ENCODE measurements around the gene RABGGTA.
"Not testable (repeated sequence)": the region's sequence is repeated elsewhere in the genome, so short reads cannot be mapped to it uniquely, and the experiment has no call there.

The RABGGTA gene

GRCh38 chr14:24240110-24240918 lies 31.1 kb downstream of the RABGGTA start:
- DNase-seq (ENCODE audit: low read depth), result no peak

- no peak for DNase-seq (ENCODE audit: low read depth)
Measured at GRCh38 chr14:24238527-24239037, 32.8 kb downstream of the RABGGTA start.

GRCh38 chr14:24238123-24238522 lies 33.3 kb downstream of the RABGGTA start:
- DNase-seq (ENCODE audit: low read depth), result no peak

- no peak for DNase-seq (ENCODE audit: low read depth)
Measured at GRCh38 chr14:24237463-24237955, 33.9 kb downstream of the RABGGTA start.

GRCh38 chr14:24236689-24237462 lies 34.5 kb downstream of the RABGGTA start:
- no peak for DNase-seq (ENCODE audit: low read depth)

DNA sequence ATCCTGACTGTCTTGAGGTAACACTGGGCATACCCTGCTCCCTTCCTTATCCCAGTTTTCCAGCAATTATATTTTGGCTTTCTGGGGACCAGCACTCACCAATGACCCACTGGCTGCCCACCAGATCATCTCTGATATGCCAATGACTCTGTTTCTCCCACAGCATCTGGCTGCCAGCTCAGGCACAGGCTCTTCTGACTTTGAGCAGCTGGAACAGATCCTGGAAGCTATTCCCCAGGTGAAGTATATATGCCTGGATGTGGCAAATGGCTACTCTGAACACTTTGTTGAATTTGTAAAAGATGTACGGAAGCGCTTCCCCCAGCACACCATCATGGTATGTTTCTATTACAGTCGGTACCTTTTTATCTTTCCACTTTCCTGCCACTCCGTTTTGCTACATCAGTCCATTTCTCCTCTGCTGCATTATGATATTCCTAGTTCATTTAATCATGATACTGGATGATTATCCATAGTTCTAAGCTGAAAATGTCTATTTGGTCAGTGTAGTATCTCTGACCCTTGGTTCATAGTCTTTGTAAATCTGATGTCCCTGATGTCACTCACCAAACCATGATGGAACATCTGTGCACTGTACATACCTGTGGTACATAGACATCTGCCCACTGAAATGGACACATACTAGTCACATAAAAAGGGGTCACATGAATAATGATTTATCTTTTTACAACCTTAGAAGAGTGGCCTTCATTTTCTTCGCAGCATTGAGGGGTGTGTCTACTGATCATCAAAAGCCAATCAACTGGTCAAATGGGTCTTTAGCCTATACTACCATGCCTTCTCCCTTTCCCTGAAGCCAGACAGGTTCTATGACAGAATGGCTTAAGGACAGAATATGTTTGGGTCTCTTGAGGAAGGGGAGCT lies 35.4 kb downstream of the RABGGTA start:
- DNase-seq (ENCODE audit: low read depth), result no peak

DNA sequence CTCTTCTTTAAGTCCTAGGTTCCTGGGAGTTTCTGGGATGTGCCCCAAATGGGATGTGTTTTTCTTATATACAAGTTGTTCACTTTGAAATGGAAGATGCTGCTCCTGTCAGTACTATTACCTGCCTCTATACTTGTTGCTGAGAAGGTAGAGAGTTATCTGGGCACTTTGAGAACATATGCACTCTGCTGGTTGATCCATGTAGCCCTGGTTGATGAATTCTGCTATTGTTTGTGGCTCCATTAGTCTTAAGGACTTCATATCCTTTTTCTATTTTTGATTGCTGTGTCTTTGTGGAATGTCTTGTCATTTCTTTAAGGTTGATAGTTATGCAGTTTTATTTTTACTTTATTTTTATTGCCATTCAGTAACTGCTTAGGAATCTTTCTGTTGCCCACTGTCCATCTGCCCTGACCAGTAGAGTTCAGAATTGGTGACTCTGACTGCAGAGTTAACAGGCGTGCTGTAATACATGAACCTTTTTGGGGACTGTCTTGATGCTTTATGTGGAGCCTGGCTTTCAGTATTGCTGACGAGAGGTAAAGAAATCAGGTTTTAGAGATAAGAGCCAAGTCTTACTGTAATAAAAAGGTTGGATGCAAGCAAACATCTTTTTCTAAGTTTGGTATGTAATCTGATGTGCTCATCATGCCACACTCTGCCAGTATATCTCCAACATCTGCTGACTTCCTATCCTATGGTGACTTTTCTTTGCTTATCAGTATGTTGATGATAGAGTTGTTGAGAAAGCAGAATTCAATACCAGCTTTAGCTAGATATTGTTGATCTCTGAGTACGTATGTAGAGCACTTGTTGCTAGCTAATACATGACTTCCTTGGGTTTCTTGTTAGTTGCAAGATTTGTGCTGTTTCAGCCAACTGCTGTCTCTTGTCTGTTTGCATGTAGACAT lies 37.0 kb downstream of the RABGGTA start:
- DNase-seq (ENCODE audit: low read depth), result no peak

DNA sequence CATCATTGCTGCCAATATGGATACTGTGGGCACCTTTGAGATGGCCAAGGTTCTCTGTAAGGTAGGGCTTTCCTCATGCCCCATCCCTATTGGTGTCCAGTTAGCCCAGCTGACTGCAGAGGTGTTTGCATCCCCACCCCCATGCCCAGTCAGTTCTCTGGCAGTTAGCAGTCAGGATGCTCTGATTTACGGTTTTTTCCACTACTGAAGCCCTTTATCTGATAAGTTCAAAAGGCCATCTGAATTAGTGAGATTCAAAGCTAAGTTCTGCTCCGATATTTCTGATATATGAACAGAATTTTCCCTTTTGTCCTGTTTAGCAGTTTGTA lies 37.9 kb downstream of the RABGGTA start:
- no peak for DNase-seq (ENCODE audit: low read depth)

DNA sequence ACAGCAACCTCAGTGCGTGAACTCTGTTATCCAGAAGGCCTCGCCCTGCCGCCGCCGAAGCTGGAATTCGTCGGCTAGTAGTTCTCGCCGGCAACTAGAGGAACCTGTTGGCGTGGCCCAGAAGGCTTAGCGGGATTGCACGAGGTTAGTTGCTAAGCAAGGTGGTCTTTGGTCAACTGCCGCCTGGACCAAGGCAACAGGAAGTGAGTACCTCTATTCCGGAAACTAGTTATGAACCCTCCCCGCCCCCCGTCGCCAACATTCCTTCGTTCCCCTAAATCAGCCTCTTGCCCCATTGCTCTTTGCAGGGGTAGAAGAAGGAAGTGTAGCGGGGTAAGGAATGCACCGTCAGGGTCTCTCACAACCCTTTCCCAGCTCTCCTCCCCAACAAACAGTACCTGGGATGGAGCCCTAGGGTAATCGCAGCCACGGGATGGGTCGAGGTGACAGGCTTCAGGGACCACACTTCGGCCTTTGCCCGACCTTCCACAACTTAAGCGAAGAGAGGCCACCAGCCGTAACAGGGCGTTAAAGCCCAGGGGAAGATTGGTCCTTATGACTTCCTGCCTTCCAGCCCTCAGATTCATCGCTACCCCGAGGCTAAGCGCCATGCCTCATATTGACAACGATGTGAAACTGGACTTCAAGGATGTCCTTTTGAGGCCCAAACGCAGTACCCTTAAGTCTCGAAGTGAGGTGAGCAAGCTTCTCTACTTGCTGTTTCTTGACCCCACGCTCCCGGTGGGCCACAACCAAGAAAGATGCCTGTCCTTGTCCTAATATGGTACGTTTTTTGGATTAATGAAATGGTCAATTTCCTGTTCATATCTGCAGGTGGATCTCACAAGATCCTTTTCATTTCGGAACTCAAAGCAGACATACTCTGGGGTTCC lies 38.5 kb downstream of the RABGGTA start, which contains the start of gene GMPR2:
Gene GMPR2, plus strand, starts transcription at position 285 of the 893 bp plus-strand sequence. Its CDS starts 325 bp downstream, at position 610.
- no peak for DNase-seq (ENCODE audit: low read depth)

DNA sequence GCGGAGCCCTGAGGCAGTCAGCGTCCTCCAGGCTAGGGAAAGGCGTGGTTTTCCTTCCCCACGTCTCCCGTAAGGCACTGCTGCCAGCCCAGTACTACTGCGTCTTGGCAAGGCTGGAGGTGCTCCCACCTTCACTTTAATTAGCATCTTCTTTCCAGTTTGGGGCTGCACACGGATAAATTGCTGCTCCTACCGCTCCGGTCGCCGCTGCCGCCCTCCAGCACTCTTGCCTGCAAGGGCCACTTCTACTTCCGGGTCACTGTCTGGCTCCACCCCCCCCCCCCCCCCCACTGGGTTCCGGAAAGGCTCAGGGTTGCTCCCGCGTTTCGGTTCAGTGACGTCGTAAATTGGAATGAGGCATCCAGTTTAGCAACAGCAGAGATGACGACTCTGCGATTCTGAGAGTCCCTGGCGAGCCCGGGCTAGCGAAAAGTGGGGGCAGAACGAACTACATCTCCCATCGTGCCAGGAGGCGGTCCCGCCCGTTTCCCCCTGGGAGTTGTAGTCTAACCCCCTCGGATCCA lies 39.2 kb downstream of the RABGGTA start, which contains the start of gene NEDD8:
Gene NEDD8, minus strand, starts transcription at position 247 of the 524 bp plus-strand sequence. Its CDS starts 100 bp downstream, at position 147.
- peak; percentile 75 for DNase-seq (ENCODE audit: low read depth)

- no peak for DNase-seq (ENCODE audit: low read depth)
Measured at GRCh38 chr14:24231263-24232120, 39.9 kb downstream of the RABGGTA start.

GRCh38 chr14:24228902-24229301 lies 42.5 kb downstream of the RABGGTA start:
- DNase-seq (ENCODE audit: low read depth), result no peak

DNA sequence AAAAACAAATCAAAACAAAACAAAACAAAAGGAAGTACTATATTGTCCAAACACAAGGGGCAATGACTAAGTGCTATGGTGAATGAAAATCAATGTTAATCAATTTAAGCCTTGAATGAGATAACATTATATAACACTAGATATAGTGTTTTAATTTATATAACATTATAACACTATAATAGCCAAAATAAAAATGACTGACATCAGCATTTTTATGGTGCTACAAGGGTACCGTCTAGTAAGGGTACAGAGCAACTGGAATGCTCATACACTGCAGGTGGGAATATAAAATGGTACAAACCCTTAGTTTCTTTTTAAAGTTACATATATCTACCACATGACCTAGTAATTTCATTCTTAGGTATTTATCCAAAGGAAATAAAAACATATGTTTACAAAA lies 44.9 kb downstream of the RABGGTA start:
- no peak for DNase-seq (ENCODE audit: low read depth)

GRCh38 chr14:24224618-24225071 lies 46.8 kb downstream of the RABGGTA start:
- no peak for DNase-seq (ENCODE audit: low read depth)

- not testable (repeated sequence) for DNase-seq (ENCODE audit: low read depth)
Measured at GRCh38 chr14:24222987-24223386, 48.4 kb downstream of the RABGGTA start.

DNA sequence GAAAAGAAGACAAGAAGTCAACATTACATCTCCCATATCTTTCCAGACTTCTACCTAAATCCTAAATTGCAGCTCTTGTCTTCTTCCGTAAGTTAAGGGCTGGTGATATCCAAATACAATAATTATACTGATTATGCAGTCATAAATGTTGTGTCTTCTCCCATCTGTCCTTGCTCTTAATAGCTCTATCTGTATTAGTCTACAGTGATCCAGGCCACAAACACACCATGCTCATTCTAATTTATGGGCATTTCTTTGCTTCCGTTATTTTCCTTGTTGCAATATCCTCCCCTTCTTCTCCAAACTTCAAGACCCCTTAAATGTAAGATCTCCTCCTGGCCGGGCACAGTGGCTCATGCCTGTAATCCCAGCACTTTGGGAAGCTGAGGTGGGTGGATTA lies 51.9 kb downstream of the RABGGTA start:
- DNase-seq (ENCODE audit: low read depth), result no peak

DNA sequence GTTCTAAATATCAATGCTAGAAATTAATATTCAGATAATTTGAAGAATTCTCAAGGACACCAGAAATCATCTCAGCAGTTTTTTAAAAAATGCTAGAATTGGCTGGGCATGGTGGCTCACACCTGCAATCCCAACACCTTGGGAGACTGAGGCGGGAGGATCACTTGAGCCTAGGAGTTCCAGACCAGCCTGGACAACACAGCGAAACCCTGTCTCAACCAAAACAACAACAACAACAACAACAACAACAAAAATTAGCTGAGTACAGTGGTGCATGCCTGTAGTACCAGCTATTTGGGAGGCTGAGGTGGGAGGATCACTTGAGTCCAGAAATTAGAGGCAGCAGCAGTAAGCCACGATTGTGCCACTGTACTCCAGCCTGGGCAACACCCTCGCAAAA lies 52.3 kb downstream of the RABGGTA start:
- no peak for DNase-seq (ENCODE audit: low read depth)

DNA sequence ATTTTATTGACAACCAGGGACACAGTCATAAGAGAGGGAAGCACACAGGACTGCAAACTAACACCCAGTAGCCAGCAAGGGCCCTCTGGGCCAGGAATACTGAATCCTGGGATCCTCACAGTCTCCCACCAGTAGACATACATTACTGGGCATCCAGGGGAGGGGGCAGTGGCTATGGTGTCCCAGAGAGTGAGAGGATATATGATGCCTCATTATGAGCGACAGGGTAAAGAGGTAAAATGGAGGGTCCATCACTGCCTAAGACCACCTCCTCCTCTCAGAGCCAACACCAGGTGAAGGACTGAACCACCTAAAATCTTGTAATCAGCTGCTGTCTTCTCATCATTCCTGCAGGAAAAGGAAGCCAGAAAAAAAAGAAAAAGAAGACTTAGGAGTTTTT lies 54.5 kb downstream of the RABGGTA start:
- DNase-seq (ENCODE audit: low read depth), result not testable (repeated sequence)
